HG02870 (cell line): ENCODE data around the gene JAM3.
"Not testable (repeated sequence)": the region's sequence is repeated elsewhere in the genome, so short reads cannot be mapped to it uniquely, and the experiment has no call there.

ENCODE experiments used
- ATAC-seq: cut with Tn5 transposase; IDR thresholded peaks from one replicate; pipeline ENCODE4 v1.9.1; 2021; ENCODE audit warnings: mild to moderate bottlenecking, moderate library complexity; ENCODE audit not compliant: unreplicated experiment

Gene JAM3

DNA sequence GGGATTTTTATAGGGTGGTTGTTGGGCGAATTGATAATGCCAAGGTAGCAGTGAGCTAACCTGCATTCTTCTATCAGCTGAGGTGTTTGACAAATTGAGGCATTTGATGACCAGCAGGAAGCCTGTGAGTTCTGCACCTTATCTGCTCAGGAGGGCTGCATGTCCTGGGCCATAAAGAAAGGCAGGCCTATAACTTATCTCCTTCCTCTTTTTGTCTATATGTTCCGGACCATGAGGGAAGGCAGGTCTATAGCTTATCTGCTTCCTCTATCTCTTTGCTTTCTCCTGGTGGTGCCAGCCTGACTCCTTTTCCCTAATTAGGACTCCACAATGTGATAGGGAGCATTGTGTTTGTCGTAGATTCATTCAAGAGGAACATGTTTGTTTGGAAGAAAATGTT is 8.6 kb upstream of the JAM3 start:
- no peak for ATAC-seq

- ATAC-seq = no peak
These were observed 6.4 kb upstream of the JAM3 start for GRCh38 chr11:134062265-134063123.

- ATAC-seq = no peak
These were observed 5.8 kb upstream of the JAM3 start for GRCh38 chr11:134063124-134063495.

DNA sequence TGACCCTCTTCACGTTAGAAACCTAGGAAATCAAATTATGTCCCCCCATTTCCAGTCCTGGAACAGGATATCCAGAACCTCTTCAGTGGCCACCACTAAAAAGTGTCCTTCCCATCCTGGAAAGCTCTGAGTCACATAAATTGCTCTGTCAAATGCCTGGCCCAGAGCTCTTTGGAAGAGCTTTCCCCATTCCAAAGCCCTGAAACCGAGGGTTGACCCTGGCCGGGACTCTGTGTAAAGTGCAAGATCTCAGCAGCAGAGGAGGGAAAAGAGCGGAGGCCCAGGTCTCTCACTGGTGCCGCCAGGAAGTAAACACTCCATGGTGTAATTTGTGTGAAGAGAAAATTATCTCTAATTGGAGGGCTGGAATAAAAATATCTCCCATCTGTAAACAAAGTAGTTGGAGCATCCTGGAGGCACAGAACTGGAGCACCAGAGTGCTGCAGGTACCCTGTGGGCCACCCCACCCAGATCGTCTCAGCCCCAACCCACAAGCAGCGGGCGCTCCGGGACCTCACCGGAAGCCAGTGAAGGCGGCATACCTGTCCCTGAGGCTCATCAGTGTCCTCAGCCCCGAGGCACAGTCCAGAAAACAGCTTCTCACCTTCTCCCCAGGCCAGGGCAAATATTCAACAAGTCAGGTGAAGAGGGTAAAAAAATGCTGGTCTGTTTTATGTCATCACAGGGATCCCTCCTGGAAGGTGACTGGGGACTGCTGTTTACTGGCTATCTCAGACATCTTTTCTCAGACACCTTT is 4.7 kb upstream of the JAM3 start:
- no peak for ATAC-seq

- no peak for ATAC-seq
These were observed 3.5 kb upstream of the JAM3 start for GRCh38 chr11:134065381-134065780.

DNA sequence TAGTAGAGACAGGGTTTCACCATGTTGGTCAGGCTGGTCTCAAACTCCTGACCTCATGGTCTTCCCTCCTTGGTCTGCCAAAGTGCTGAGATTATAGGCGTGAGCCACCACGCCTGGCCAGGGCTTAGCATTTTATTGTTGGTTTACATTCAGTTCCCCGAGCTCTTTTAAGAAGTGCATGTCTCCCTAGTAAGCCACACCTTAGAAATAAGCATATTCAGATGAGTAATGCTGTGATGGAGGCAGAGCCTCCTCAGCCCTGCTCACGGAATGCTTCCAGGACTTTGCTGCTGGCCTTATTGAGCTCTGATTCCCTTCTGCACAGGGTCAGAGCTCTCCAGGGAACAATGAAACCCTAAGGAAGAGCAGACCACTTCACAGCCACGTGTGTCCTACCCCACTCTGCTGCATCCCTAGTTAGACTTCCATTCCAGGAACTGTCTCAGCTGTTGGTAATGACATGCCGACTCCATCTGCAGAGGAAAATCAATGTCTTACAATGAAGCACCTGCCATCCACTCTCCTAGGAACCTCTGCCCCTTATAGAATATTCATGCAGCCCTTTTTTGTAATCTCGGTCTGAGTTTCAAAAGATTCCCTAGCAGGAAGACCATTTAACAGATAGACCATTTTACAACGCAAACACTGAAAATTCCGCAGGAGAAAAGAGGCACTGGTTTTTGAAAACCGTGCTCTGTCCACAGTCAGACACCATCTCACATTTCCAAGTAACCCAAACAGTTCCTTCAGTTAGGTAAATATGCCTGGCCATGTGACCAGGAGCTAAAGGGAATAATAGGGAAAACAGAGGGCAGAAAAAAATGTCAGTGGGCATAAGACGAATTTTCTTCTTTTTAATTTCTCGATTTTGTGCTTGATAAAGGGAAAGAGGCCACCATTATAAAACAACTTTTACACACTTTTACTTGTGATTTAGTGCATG is 1.7 kb upstream of the JAM3 start:
- ATAC-seq = no peak

- no peak for ATAC-seq
These were observed 812 bp downstream of the JAM3 start for GRCh38 chr11:134069426-134070341.

- ATAC-seq = no peak
These were observed 1.5 kb downstream of the JAM3 start for GRCh38 chr11:134070342-134070845.

- ATAC-seq = no peak
These were observed 2.4 kb downstream of the JAM3 start for GRCh38 chr11:134071306-134071705.

- ATAC-seq = no peak
These were observed 3.0 kb downstream of the JAM3 start for GRCh38 chr11:134071766-134072402.

DNA sequence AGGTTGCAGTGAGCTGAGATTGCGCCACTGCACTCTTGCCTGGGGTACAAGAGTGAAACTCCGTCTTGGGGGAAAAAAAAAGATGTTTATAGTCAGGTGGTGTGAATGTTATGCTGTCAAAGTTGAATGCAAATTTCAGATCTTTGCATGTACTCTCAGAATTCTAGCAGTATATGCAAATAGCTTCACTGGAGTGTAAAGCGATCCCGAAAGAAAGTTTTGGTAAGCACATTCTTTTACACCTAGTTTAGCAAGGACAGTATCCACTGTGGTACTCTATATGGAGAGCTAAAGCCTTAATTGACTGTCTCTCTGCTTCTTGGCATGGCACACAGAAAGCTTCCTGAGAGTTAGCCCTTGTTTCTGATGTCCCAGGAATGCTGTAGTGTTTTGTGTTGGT is 4.0 kb downstream of the JAM3 start:
- ATAC-seq = peak; percentile 50

- ATAC-seq = no peak
These were observed 5.5 kb downstream of the JAM3 start for GRCh38 chr11:134074346-134074745.

- no peak for ATAC-seq
These were observed 5.9 kb downstream of the JAM3 start for GRCh38 chr11:134074766-134075165.

GRCh38 chr11:134079317-134079716 is 10.4 kb downstream of the JAM3 start:
- ATAC-seq = no peak

DNA sequence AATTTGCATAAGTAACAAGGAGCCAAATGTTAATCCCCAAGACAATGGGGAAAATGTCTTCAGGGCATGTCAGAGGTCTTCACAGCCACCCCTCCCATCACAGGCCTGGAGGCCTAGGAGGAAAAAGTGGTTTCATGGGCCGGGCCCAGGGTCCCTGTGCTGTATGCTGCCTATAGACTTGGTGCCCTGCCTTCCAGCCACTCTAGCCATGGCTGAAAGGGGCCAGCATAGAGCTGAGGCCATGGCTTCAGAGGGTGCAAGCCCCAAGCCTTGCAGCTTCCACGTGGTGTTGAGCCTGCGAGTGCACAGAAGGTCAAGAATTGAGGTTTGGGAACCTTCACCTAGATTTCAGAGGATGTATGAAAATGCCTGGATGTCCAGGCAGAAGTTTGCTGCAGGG is 12.4 kb downstream of the JAM3 start:
- not testable (repeated sequence) for ATAC-seq

GRCh38 chr11:134082990-134083389 is 14.1 kb downstream of the JAM3 start:
- ATAC-seq = no peak

DNA sequence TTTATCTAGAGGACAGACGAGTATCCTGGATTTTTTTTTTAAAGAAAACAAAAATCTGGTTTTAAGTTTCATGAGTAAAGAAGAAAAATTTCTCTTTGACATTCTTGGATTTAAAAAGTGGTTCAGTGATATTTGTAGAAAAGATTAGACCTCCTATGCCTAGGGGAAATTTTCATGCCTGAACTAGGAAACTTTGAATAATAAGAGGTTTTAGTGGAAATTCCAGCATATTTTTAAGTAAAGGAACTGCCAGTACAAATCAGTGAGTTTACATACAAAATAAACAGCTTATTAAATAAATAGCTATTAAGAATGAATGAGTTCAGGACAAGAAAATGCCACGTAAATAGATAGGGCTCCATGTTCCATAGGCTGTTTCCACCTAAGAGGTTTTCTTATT is 17.5 kb downstream of the JAM3 start:
- no peak for ATAC-seq

- not testable (repeated sequence) for ATAC-seq
These were observed 23.1 kb downstream of the JAM3 start for GRCh38 chr11:134092006-134092405.

DNA sequence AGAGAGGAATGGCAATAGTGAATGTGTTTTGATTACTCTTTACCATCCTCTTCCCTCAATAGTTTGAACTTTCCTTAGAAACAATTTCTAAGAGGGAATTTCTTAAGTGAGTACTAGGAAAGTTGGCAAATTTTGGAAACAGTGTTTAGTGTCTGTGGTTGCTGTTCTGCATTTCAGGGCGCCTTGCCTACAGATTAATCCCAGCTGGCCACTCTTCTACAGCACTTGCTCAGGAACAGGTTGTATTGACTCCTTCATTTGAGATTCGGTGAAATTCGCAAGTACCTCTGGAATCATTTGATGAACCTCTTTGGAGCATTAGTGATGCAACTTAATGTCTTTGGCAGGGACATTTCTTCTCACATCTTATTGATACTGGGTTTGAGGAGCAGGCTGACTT is 28.3 kb downstream of the JAM3 start:
- ATAC-seq = no peak
